ENCODE measurements around the gene OR4D2.

Gene OR4D2

DNA sequence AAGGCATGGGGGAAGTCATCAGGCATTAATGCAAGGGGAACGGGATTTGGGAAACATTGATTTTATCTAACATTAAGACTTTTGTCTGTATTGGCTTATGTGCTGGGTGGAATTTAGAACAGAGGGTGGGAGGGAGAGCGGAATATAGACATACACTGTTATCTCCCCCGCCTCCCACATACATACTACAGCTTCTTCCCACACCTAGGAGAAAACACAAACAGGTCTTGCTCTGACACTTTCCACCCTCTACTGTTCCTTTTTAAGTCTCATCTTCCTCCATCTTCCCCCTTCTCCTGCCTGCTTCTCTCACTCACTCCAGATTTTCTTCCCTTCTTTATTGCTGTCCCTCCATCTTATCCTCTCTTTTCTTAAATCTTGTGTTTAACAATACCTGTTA is 18.2 kb upstream of the OR4D2 start:
- CTCF ChIA-PET, result interaction anchor here (0.7 to 1.0 kb wide), 2 partner anchors 12 to 87 kb away, joined by 3 to 4 read pairs; no protein-coding TSS in a partner anchor
- DNase-seq (ENCODE audit: extremely low spot score), result no peak
- POLR2A ChIA-PET, result no interaction called here
- no peak for TF ChIP-seq BHLHE40 (IDR thresholded peaks at IDR 0.05; ENCODE audit: borderline replicate concordance)
- TF ChIP-seq NFRKB (IDR thresholded peaks at IDR 0.05), result no peak
- TF ChIP-seq HDGF (IDR thresholded peaks at IDR 0.05; ENCODE audit: borderline replicate concordance), result no peak
- no peak for TF ChIP-seq ELF4 (IDR thresholded peaks at IDR 0.05)
- no peak for TF ChIP-seq SUZ12 (IDR thresholded peaks at IDR 0.05)
- TF ChIP-seq ZNF384 (IDR thresholded peaks at IDR 0.05), result no peak
- TF ChIP-seq, protein P1, sequence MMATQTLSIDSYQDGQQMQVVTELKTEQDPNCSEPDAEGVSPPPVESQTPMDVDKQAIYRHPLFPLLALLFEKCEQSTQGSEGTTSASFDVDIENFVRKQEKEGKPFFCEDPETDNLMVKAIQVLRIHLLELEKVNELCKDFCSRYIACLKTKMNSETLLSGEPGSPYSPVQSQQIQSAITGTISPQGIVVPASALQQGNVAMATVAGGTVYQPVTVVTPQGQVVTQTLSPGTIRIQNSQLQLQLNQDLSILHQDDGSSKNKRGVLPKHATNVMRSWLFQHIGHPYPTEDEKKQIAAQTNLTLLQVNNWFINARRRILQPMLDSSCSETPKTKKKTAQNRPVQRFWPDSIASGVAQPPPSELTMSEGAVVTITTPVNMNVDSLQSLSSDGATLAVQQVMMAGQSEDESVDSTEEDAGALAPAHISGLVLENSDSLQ (IDR thresholded peaks at IDR 0.05), result no peak
- TF ChIP-seq TARDBP (IDR thresholded peaks at IDR 0.05), result no peak
- no peak for TF ChIP-seq L3MBTL2 (conservative IDR thresholded peaks at IDR 0.05)
- no peak for TF ChIP-seq ARNT (IDR thresholded peaks at IDR 0.05)
- no peak for TF ChIP-seq FOXM1 (IDR thresholded peaks at IDR 0.05; ENCODE audit: borderline replicate concordance)
- TF ChIP-seq SP1 (IDR thresholded peaks at IDR 0.05), result no peak
- TF ChIP-seq FOXK2 (IDR thresholded peaks at IDR 0.05), result no peak
- no peak for TF ChIP-seq CTBP1 (IDR thresholded peaks at IDR 0.05; ENCODE audit: borderline replicate concordance)
- no peak for TF ChIP-seq LEF1 (IDR thresholded peaks at IDR 0.05; ENCODE audit: borderline replicate concordance)
- TF ChIP-seq FOXA1 (IDR thresholded peaks at IDR 0.05), result no peak

DNA sequence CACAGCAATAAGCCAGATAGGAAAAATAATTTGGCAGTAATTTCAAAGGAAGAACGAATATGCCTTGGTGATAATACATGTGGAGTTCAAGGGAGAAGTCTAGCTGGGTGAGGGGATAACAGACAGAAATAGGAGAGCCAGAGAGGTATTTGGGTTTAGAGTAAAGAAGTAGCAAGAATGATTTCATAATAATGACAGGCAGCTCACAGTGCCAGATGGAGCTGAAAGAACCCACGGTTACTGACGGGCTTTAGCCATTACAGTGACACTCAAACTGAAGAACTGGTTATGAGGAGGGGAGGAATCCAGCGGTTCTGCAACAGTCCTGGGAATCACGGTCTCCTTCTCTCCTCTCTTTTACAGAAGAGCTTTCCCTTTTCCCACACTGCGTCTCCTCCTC is 16.4 kb upstream of the OR4D2 start:
- ChIA-PET POLR2A (no interaction called here), CTCF (no interaction called here)
- TF ChIP-seq ZNF384 (IDR thresholded peaks at IDR 0.05), result no peak
- no peak for DNase-seq (ENCODE audit: extremely low spot score)

DNA sequence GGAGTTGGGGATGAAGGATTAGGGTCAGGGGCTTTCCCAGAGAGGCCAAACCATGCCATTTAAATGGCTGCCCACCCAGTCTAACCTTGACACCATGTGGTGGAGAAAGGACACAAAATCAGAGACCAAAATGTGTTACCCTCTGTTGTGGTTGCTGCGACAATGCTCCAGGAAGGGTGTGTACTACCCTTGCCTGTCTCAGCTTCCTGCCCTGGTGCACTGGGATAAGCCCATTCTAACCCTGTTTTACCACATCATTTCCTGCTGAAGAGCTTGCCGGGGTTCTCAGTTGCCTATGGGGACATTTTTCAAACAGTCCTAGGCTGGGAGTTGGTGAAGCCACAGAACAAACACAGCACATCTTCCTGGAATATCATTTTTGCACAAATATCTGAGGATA is 13.7 kb upstream of the OR4D2 start:
- TF ChIP-seq BHLHE40 (IDR thresholded peaks at IDR 0.05; ENCODE audit: borderline replicate concordance), result no peak
- ChIA-PET CTCF (interaction anchor here (1.1 kb wide), 1 partner anchor 20 kb away, joined by 3 read pairs; no protein-coding TSS in a partner anchor), POLR2A (no interaction called here)
- no peak for DNase-seq (ENCODE audit: extremely low spot score)

DNA sequence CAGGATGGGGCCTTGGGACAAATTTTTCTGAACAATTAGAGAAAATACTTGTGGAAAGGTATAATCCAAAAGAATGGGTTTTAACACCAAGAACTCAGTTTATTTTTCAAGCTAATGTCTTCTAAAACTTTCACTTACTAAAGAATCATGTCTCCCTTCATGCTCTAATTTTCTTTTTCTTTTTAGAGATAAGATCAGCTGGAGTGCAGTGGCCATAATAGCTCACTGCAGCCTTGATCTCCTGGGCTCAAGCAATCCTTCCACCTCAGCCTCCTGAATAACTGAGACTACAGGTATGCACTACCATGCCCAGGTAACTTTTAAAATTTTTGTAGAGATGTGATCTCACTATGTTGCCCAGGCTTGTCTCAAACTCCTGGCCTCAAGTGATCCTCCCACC is 13.1 kb upstream of the OR4D2 start:
- no peak for DNase-seq (ENCODE audit: extremely low spot score)
- POLR2A ChIA-PET, result no interaction called here
- TF ChIP-seq TARDBP (IDR thresholded peaks at IDR 0.05), result no peak
- no peak for TF ChIP-seq SP1 (IDR thresholded peaks at IDR 0.05)
- no peak for TF ChIP-seq L3MBTL2 (conservative IDR thresholded peaks at IDR 0.05)
- no peak for TF ChIP-seq CTBP1 (IDR thresholded peaks at IDR 0.05; ENCODE audit: borderline replicate concordance)
- no peak for TF ChIP-seq ZNF384 (IDR thresholded peaks at IDR 0.05)
- TF ChIP-seq SUZ12 (IDR thresholded peaks at IDR 0.05), result no peak
- TF ChIP-seq NFRKB (IDR thresholded peaks at IDR 0.05), result no peak
- TF ChIP-seq FOXA1 (IDR thresholded peaks at IDR 0.05), result no peak
- TF ChIP-seq FOXM1 (IDR thresholded peaks at IDR 0.05; ENCODE audit: borderline replicate concordance), result no peak
- TF ChIP-seq BHLHE40 (IDR thresholded peaks at IDR 0.05; ENCODE audit: borderline replicate concordance), result no peak
- no peak for TF ChIP-seq HDGF (IDR thresholded peaks at IDR 0.05; ENCODE audit: borderline replicate concordance)
- no peak for TF ChIP-seq LEF1 (IDR thresholded peaks at IDR 0.05; ENCODE audit: borderline replicate concordance)
- TF ChIP-seq ARNT (IDR thresholded peaks at IDR 0.05), result no peak
- no peak for TF ChIP-seq ELF4 (IDR thresholded peaks at IDR 0.05)
- TF ChIP-seq FOXK2 (IDR thresholded peaks at IDR 0.05), result no peak
- TF ChIP-seq, protein P1 (IDR thresholded peaks at IDR 0.05), result no peak
- CTCF ChIA-PET, result no interaction called here

DNA sequence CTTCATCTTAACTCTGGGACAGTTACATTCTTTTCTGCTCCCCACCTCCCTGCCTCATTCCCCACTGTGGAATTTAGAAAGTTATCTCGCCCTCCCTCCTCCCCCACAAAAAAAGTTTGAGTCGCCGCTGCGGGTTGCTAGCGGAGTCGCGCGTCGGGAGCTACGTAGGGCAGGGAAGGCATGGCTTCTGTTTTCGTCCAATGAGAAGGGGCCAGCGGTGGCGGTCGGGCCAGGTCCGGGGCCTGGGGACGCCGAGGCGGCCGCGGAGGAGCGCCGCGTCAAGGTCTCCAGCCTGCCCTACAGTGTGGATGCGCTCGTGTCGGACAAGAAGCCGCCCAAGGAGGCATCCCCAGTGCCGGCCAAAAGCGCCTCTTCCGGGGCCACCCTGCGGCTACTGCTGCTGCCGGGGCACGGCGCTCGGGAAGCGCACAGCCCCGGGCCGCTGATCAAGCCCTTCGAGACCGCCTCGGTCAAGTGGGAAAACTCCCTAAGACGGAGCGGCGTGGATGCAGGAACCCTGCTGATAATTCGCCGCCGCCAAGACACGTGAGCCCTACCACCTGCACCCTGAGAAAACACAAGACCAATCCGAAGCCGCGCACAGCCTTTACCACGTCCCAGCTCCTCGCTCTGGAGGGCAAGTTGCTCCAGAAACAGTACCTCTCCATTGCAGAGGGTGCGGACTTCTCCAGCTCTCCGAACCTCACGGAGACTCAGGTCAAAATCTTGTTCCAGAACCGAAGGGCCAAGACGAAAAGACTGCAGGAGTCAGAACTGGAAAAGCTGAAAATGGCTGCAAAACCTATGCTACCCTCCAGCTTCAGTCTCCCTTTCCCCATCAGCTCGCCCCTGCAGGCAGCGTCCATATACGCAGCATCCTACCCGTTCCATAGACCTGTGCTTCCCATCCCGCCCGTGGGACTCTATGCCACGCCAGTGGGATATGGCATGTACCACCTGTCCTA is 9.7 kb upstream of the OR4D2 start:
- DNase-seq (ENCODE audit: extremely low spot score), result peak; percentile 66
- ChIA-PET POLR2A (interaction anchor here (1.0 to 2.0 kb wide), 6 partner anchors 8 to 946 kb away, joined by 3 to 5 read pairs (median 3); partner anchors contain the start of genes MKS1 and SRSF1), CTCF (interaction anchor here (0.6 to 0.9 kb wide), 2 partner anchors 11 to 15 kb away, joined by 3 read pairs; no protein-coding TSS in a partner anchor)
- TF ChIP-seq FOXA1 (IDR thresholded peaks at IDR 0.05) (no peak), L3MBTL2 (conservative IDR thresholded peaks at IDR 0.05) (peak; percentile 73), FOXK2 (IDR thresholded peaks at IDR 0.05) (no peak)

DNA sequence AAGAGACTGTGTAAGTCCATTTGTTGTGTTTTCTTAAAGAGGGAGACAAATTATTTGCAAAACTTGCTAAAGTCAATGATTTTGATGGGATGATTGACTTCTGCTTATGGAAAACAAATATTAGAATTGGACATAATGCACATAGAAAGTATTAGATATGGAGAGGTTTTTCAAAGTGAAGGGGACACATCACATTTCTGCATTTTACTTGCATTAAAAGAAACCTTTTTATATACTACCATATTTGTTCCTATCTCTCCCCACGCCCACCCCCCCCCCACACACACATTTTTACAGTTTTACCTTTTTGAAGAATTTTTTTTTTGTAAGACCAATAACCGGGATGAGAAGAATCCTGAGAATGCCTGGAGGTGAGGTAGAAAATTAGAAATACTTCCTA is 8.6 kb upstream of the OR4D2 start:
- ChIA-PET POLR2A (interaction anchor here (1.5 to 2.0 kb wide), 2 partner anchors 61 to 152 kb away, joined by 4 to 5 read pairs; partner anchors contain the start of genes MKS1 and SRSF1), CTCF (no interaction called here)
- TF ChIP-seq ZNF384 (IDR thresholded peaks at IDR 0.05) (no peak), FOXA1 (IDR thresholded peaks at IDR 0.05) (no peak), CTBP1 (IDR thresholded peaks at IDR 0.05; ENCODE audit: borderline replicate concordance) (no peak), FOXM1 (IDR thresholded peaks at IDR 0.05; ENCODE audit: borderline replicate concordance) (no peak), TARDBP (IDR thresholded peaks at IDR 0.05) (no peak), ARNT (IDR thresholded peaks at IDR 0.05) (no peak), NFRKB (IDR thresholded peaks at IDR 0.05) (no peak), SP1 (IDR thresholded peaks at IDR 0.05) (no peak), BHLHE40 (IDR thresholded peaks at IDR 0.05; ENCODE audit: borderline replicate concordance) (no peak), L3MBTL2 (conservative IDR thresholded peaks at IDR 0.05) (no peak), FOXK2 (IDR thresholded peaks at IDR 0.05) (no peak), LEF1 (IDR thresholded peaks at IDR 0.05; ENCODE audit: borderline replicate concordance) (no peak), HDGF (IDR thresholded peaks at IDR 0.05; ENCODE audit: borderline replicate concordance) (no peak), SUZ12 (IDR thresholded peaks at IDR 0.05) (no peak), ELF4 (IDR thresholded peaks at IDR 0.05) (no peak)
- TF ChIP-seq, protein P1 (IDR thresholded peaks at IDR 0.05), result no peak
- DNase-seq (ENCODE audit: extremely low spot score), result no peak

All from HEK293T (cell line).